Nucleus accumbens (tissue), 56 donors: ENCODE measurements around the gene ARHGAP6.
A peak's percentile ranks its signal among the peaks of the same experiment; 100 is the strongest.
"Not testable (repeated sequence)": the region's sequence is repeated elsewhere in the genome, so short reads cannot be mapped to it uniquely, and the experiment has no call there.

Experiments
- DNase-seq, 56 donors: peaks; one replicate each; lab custom pipeline; 2025; lab: John Stamatoyannopoulos, UW

The ARHGAP6 gene

DNA sequence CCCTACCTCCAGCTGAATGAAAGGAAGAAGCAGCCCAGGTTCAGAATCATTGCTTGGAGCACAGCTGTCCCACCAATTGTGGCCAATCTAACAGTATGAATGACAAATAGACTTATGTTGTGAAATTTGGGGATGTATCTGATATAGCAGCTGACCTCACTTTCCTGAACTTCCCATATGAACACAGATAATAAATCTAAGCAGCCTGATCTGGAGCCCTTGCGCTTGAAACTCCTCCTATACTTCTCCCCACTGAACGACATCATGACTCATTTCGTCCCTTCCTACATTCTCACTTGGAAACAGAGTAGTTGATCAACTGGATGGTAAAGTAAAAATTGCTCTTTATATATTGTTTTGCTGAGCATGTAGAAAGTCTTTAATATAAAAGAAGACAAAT is 396.7 kb downstream of the ARHGAP6 start:
- no peak for DNase-seq

DNA sequence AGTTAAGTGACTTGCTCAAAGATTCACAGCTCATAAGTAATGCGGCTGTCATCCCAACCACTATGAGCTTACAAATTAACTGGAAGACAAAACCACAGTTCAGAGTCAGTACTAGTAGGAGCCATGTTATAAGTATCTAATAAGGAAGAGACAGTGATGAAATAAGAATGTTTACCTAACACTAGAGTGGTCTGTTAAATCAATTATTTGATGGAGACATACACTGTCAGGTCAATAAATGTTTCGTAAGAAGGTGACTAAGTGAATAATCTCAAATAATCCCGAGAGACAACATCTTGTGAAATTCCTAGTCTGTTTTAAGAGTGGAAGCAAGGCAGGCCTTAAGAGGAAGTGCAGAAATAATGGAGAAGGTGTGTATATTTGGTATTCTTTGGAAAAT is 398.3 kb downstream of the ARHGAP6 start:
- no peak for DNase-seq

- no peak for DNase-seq
Measured at GRCh38 chrX:11266573-11267003, 399.1 kb downstream of the ARHGAP6 start.

DNA sequence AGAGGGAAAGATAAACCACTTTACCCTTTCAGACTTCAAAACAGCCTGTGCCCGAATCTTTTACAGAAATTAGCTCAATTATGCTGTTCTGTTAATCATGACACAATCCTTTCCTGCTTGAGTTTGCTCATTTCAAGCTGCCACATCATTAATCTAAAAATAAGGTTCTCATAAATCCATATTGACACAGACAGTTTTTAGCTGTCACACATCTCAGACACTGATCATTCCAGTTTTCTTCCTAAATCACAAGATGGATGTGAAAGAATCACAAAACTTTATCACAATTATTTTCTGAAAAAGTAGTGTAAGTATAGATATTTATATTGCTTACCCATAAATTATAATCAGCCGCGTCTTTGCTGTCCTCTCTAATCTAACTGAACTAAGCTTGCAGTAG is 400.4 kb downstream of the ARHGAP6 start:
- DNase-seq = no peak

- no peak for DNase-seq
Measured at GRCh38 chrX:11264925-11265324, 400.8 kb downstream of the ARHGAP6 start.

DNA sequence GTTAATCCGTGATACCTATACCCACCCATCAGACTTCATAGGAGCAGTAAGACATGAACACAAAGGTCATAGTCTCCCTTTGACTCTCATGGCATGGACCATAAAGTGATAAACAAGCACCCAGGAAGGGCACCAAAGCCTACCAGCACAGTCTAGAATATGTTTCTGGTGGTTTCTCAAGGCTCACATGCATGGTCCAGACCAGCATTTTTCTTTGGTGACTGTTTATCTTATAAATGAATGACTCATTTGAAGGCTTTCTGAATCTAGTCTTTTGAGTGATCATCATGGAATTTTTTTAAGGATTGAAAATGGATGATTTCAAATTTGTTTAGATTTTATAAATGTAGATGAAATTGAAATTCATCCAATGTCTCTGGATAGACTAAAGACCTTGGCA is 404.5 kb downstream of the ARHGAP6 start:
- no peak for DNase-seq

GRCh38 chrX:11259437-11259836 is 406.3 kb downstream of the ARHGAP6 start:
- no peak for DNase-seq

GRCh38 chrX:11257711-11258110 is 408.0 kb downstream of the ARHGAP6 start:
- DNase-seq = no peak

DNA sequence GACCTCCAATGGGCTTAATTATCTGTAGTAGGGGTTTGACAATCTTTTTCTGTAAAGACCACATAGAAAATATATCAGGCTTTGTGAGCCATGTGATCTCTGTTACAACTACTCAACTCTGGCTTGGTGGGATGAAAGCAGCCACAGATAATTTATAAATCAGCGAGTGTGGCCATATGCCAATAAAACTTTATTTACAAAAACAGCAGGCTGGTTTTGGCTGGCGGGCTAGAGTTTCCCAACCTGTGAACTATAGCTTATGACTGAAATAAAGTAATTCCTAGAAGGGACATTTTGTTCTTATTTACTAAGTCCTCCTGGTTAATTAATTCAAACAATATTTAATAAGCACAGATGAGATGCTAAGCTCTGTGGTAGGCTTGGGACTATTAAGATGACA is 408.4 kb downstream of the ARHGAP6 start:
- DNase-seq = no peak

DNA sequence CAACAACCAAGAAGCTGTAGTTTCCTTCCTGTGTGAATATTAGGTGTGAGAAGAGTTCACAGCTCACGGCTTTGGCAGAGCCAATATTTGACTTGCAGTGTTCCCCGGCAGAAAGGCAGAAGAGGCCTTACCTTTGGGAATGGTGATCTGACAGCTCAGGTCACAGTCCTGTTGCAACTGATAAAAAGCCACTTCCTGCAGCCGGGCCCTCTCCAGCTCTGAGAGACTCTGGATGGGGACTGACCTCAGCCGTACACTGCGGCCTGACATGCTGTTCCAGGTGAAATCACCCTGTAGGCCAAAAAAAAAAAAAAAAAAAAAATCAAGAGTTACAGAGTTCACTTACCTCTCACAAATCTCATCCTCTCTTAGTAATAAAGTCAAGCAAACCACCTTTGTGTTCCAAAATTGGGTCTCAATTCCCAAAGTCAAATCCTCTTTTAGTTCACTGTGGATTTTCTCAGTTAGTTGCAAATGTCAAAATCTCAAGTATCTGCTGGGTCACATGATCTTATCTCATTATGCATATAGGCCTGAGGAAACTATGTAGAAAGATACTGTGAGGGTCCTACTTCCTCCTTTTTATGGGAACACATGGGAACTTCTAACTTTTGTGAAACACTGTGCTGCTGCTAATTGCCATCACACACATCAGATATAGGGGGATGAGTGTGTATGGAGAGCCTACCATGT is 411.2 kb downstream of the ARHGAP6 start:
- no peak for DNase-seq

- no peak for DNase-seq
Measured at GRCh38 chrX:11244636-11245035, 421.1 kb downstream of the ARHGAP6 start.

GRCh38 chrX:11242704-11243103 is 423.0 kb downstream of the ARHGAP6 start:
- no peak for DNase-seq

DNA sequence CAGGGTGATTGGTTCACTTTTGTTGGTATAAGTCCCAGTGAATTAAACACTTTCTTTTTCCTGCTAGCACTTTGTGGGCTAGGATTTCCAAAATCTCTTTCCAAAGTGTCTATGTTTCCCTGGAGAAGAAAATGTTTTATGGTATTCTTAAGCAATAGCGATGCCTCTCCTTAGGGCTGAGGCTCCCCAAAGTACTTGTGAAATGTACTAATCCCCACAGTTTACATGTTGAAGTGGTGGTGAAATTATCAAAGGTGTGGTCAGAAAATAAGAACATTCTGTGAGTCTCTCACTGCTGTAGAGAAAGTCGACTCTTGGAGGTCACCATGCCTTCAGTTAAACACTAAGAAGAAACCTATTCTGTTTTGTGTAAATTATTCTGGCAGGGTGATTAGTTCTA is 424.0 kb downstream of the ARHGAP6 start:
- DNase-seq = no peak

DNA sequence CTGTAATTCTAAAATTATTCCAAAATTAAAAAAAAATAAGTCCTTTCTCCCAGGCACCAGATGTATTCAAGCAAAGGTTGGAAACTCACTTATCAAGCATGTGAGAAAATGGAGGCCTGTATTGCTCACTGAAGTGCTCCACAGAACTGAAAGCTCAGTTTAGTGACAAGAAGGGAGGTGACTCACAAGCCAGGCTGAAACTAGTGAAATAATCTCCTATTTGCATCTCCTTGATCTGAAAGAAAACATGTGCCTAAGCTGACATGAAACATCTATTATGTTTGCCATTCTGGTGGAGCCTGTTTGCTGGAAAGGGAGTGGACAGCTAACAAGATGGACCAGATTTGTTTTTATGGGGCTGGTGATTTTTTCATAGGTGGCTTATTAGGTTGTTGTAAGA is 426.5 kb downstream of the ARHGAP6 start:
- DNase-seq = peak in 1 of 56 donors; percentile 0

DNA sequence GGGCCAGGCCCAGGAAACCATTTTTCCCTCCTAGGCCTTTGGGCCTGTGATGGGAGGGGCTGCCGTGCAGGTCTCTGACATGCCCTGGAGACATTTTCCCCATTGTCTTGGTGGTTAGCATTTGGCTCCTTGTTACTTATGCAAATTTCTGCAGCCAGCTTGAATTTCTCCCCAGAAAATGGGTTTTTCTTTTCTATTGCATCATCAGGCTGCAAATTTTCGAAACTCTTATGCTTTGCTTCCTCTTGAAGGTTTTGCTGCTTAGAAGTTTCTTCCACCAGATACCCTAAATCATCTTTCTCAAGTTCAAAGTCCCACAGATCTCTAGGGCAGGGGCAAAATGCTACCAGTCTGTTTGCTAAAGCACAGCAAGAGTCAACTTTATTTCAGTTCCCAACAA is 430.3 kb downstream of the ARHGAP6 start:
- DNase-seq = not testable (repeated sequence)

DNA sequence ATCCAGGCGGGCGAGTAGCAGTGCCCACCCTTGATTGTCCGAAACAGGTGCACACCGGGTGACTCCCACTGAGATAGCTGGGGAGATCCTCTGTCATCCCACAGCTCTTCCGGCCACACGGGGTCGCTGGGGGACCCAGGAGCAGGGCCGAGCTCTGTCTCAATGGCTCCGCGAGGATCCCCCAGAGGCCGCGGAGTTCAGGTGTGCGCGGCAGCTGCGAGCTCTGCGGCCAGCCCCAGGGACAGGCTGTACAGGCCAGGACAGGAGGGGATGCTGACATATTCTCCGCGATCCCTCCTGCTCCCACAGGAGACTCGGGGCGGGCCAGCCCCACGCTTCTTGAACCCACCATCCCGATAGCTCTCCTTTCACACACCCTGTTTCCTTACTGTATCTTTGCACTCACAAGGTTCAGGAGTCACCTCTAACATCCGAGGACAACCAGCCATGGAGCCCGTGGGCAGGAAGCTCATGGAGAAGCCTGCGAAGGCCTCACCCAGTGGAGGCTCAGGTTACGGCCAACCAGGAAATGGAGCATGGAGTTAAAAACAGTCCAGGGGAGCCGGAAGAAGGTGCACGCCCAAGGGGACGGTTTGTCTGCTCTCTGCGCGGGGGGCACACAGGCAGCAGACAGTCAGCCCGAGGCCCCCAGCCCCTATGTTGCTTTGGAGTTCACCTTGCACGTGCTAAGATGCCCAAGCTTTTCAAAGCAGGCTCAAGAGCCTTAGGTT is 450.4 kb downstream of the ARHGAP6 start:
- DNase-seq = no peak

- DNase-seq = no peak
Measured at GRCh38 chrX:11214346-11215190, 451.2 kb downstream of the ARHGAP6 start.

GRCh38 chrX:11212741-11213140 is 453.0 kb downstream of the ARHGAP6 start:
- DNase-seq = no peak

- DNase-seq = no peak
Measured at GRCh38 chrX:11210415-11210801, 455.3 kb downstream of the ARHGAP6 start.

DNA sequence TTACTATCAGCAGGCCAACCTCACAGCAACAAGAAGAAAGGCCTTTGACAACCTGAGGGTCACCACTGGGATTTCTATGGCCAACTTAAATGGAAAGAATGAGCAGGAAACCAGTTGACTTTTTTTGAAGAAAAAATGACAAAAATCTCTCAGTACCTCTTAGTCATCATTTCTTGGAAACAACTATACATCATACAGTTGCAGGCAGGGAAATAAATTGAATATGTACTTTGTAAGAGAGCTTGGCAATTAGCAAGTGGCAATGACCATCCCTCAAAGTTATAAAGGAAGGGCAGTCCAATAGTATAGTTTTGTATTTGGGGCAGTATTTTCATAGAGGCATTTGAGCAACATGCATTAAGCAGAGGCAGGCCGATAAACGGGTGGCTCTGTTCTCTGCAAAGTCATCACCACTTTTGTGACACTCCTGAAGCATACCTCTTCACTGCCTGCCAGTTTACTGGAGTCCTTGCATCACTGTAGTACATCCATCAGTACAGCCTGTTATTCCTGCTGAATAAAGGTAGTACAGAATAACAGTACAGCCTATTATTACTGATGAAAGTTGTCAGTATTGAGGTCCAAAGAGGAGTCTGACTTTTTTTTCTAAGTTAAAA is 455.8 kb downstream of the ARHGAP6 start:
- DNase-seq = no peak

DNA sequence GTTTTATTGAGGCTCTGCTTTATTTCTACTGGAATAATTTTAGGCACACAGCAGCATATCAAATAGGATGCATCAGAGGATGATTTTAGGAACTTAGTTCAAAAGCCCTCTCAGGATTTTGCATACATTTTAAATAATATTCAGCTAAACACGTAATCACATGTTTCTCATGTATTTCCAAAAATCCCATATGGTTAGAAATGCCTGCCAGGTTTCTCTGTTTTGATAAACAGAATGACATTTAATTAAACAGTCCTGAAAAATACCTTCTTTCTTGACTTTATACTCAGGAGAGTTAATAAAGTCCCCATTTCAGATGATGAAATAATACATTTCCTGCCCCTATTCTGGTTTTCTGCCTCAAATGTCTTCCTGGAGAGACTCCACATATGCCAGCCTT is 459.0 kb downstream of the ARHGAP6 start:
- DNase-seq = no peak
